Esophagus muscularis mucosa (tissue), 4 donors: ENCODE results near the gene ITGA7.

Source experiments
- CTCF ChIP-seq, 3 experiments: fragments of 200-600 bp in 2 of 3; fragments of 450-650 bp in 1 of 3; sonication (generic) in 2 of 3; IDR thresholded peaks; one replicate each; pipeline ENCODE4 v1.5.1; 2017 to 2019; ENCODE audit warnings: antibody characterized with exemption in 3 of 3, mild to moderate bottlenecking in 2 of 3, moderate library complexity in 1 of 3
- EP300 ChIP-seq: sonication (generic); formaldehyde crosslinking; IDR thresholded peaks from one replicate; pipeline ENCODE4 v1.6.1; 2017; ENCODE audit warnings: antibody characterized with exemption
- POLR2A ChIP-seq: fragments of 450-650 bp; IDR thresholded peaks from one replicate; pipeline ENCODE4 v1.6.1; 2017; ENCODE audit warnings: antibody characterized with exemption, moderate library complexity, mild to moderate bottlenecking, low read depth
- POLR2AphosphoS5 ChIP-seq, 2 donors: sonication (generic); formaldehyde crosslinking; IDR thresholded peaks; one replicate each; pipeline ENCODE4 v1.6.1; 2017; ENCODE audit warnings: antibody characterized with exemption in 2 of 2

GRCh38 chr12:55692631-55693322, 14.9 kb downstream of the ITGA7 start:
- TF ChIP-seq CTCF (IDR thresholded peaks at IDR 0.05) = no peak
- no peak for TF ChIP-seq EP300
- no peak for TF ChIP-seq POLR2A
- TF ChIP-seq POLR2AphosphoS5 (IDR thresholded peaks at IDR 0.05) = no peak
